OCI-LY3 (cell line): Measurements from ENCODE around the gene BORCS5.

Experiments
- CTCF ChIP-seq: fragments of 200-600, 300-600 bp; sonication (generic); IDR thresholded peaks from 2 replicates; pipeline ENCODE4 v1.5.1; 2014; ENCODE audit warnings: antibody characterized with exemption, low read length, low read depth
- EZH2phosphoT487 ChIP-seq: fragments of 200-600 bp; shearing (Covaris generic); IDR thresholded peaks from 2 replicates; pipeline ENCODE4 v1.6.1; 2018; ENCODE audit warnings: antibody characterized with exemption, mixed run types, low read depth

DNA sequence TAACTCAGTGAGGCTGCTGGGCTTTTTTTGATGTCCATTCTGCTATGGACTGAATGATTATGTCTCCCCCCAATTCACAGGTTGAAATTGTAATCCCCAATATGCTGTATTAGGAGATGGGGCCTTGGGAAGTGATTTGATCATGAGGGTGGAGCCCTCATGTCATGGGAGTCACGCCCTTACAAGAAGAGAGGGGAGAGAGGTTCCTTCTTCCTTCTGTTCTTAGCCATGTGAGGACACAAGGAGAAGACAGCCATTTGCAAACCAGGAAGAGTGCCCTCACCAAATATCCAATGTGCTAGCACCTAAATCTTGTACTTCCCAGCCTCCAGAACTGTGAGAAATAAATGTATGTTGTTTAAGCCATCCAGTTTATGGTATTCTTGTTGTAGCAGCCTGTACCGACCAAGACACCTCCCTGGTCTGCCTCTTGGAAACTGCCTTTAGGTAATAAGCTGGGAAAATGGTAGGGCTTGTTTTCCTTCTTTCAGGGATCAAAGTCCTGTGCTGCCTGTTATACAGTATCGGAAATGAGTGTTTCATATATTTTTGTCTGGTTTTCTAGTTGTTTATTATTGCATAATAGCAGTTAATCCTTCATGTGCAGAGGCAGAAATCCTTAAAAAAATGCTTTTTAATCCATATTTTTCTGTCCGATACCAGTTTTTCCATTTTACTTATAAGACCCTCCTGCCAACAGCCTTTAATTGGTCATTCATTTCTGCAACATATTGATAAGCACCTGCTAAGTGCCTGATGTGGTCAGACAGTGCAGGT lies 16.3 kb downstream of the BORCS5 start:
- TF ChIP-seq CTCF, result no peak
- no peak for TF ChIP-seq EZH2phosphoT487
